Measurements from ENCODE around the gene ATP5F1D. TPM values are rescaled to one million over a fixed set of nuclear protein-coding genes. Genes with fewer than 3 reads are reported as not detected.

ATP5F1D gene
- total RNA-seq, 2 donors from 2014 or later: 144 to 159 TPM

DNA sequence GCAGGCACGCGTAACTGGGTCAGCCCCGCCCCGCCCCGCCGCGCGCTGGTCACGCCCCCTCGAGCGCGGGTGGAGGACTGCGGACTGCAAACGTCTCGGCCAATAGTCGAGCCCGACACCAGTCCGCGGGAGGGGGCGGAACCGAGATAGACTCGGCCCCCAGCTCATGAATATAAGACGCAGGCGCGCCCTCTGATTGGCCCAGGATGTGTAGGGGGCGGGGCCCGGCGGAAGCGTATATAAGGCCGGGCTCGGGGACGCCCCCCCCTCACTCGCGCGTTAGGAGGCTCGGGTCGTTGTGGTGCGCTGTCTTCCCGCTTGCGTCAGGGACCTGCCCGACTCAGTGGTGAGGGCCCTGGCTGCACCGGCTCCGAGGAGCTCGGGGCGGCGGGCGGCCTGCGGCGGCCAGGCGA, 27.5 kb downstream of the ATP5F1D start, which contains the start of gene CIRBP:
Gene CIRBP, plus strand, starts transcription at position 268 of the 413 bp plus-strand sequence. CDS start 1,602 bp downstream, outside the sequence.
- Mint-ChIP-seq H3K9me3 (no peaks in the 10 kb centered on the region), H3K4me3 (peak within 1 kb of the TSS; percentile 82), H3K4me1 (peaks cover 38% of the 10 kb centered on the region), H3K27me3 (ENCODE audit: insufficient read depth) (peaks cover 17% of the 10 kb centered on the region), H3K27ac (peak within 1 kb of the TSS; percentile 97), H3K36me3 (ENCODE audit: low read depth) (peaks cover 39% of the 10 kb centered on the region)
- peaks cover 21% of the 10 kb centered on the region for H3K4me1 ChIP-seq (ENCODE audit: control insufficient read depth, insufficient read depth, low read length)
- H3K4me3 ChIP-seq (ENCODE audit: low read length): peak within 1 kb of the TSS; percentile 86
- peak; percentile 100 for DNase-seq
- H3K9me3 ChIP-seq (ENCODE audit: control insufficient read depth, low read length): no peaks in the 10 kb centered on the region
- 0% methylated on average over 27 to 50 of the region's 50 CpGs for WGBS, 2 experiments (ENCODE audit: insufficient coverage in 1 of 2, insufficient read length in 1 of 2)
- H3K27me3 ChIP-seq (ENCODE audit: control insufficient read depth, insufficient read depth, low read length, poor library complexity, severe bottlenecking): peaks cover 9% of the 10 kb centered on the region
- H3K9ac ChIP-seq (ENCODE audit: extremely low read depth, low read length, poor library complexity, severe bottlenecking): peak within 1 kb of the TSS; percentile 91
- TF ChIP-seq, protein P1, sequence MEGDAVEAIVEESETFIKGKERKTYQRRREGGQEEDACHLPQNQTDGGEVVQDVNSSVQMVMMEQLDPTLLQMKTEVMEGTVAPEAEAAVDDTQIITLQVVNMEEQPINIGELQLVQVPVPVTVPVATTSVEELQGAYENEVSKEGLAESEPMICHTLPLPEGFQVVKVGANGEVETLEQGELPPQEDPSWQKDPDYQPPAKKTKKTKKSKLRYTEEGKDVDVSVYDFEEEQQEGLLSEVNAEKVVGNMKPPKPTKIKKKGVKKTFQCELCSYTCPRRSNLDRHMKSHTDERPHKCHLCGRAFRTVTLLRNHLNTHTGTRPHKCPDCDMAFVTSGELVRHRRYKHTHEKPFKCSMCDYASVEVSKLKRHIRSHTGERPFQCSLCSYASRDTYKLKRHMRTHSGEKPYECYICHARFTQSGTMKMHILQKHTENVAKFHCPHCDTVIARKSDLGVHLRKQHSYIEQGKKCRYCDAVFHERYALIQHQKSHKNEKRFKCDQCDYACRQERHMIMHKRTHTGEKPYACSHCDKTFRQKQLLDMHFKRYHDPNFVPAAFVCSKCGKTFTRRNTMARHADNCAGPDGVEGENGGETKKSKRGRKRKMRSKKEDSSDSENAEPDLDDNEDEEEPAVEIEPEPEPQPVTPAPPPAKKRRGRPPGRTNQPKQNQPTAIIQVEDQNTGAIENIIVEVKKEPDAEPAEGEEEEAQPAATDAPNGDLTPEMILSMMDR (conservative IDR thresholded peaks at IDR 0.05): no peak
- H3K27ac ChIP-seq (ENCODE audit: low read depth, low read length): peak within 1 kb of the TSS; percentile 96
- H3K36me3 ChIP-seq (ENCODE audit: control insufficient read depth, insufficient read depth, low read length): peaks cover 34% of the 10 kb centered on the region

- Mint-ChIP-seq H3K27me3 (ENCODE audit: insufficient read depth) (peaks cover 17% of the 10 kb centered on the region), H3K4me3 (peak overlapping the region; percentile 82), H3K4me1 (peaks cover 40% of the 10 kb centered on the region), H3K36me3 (ENCODE audit: low read depth) (peaks cover 43% of the 10 kb centered on the region), H3K9me3 (no peaks in the 10 kb centered on the region), H3K27ac (peak overlapping the region; percentile 97)
- Histone ChIP-seq H3K9ac (ENCODE audit: extremely low read depth, low read length, poor library complexity, severe bottlenecking) (peak overlapping the region; percentile 91), H3K4me3 (ENCODE audit: low read length) (peak overlapping the region; percentile 86), H3K4me1 (ENCODE audit: control insufficient read depth, insufficient read depth, low read length) (peaks cover 25% of the 10 kb centered on the region), H3K9me3 (ENCODE audit: control insufficient read depth, low read length) (no peaks in the 10 kb centered on the region), H3K27ac (ENCODE audit: low read depth, low read length) (peak overlapping the region; percentile 96), H3K36me3 (ENCODE audit: control insufficient read depth, insufficient read depth, low read length) (peaks cover 38% of the 10 kb centered on the region), H3K27me3 (ENCODE audit: control insufficient read depth, insufficient read depth, low read length, poor library complexity, severe bottlenecking) (peaks cover 9% of the 10 kb centered on the region)
- DNase-seq: peak; percentile 90
- TF ChIP-seq, protein P1 (conservative IDR thresholded peaks at IDR 0.05): no peak
- 0 to 1% methylated on average over 44 to 64 of the region's 64 CpGs for WGBS, 2 experiments (ENCODE audit: insufficient coverage in 1 of 2, insufficient read length in 1 of 2)
Observed at GRCh38 chr19:1269478-1270212, 28.1 kb downstream of the ATP5F1D start.

DNA sequence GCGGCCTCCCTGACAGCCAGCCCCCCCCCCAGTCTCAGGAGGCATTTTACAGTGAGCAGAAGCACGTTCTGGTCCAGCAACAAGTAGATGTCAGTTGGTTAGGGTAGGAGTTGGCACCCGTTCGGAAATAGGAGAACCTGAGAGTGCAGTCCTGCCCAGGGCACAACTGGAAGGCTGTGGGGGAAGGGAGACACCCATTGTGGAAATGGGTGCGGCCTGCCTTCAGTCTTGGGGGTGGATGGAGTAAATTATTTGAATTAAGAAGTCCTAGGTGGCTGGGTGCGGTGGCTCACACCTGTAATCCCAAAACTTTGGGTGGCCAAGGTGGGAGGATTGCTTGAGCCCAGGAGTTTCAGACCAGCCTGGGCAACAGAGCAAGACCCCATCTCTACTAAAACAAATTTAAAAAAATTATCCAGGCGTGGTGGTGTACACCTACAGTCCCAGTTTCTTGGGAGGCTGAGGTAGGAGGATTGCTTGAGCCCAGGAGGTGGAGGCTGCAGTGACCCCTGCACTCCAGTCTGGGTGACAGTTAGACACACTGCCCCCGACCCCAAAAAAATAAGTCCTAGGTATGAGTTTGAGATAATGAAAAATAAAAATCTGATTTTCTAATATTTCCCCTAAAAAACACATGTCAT, 28.8 kb downstream of the ATP5F1D start:
- DNase-seq: no peak
- Mint-ChIP-seq H3K27me3 (ENCODE audit: insufficient read depth) (peaks cover 17% of the 10 kb centered on the region), H3K27ac (peak overlapping the region; percentile 97), H3K4me1 (peaks cover 37% of the 10 kb centered on the region), H3K9me3 (no peaks in the 10 kb centered on the region), H3K36me3 (ENCODE audit: low read depth) (peaks cover 44% of the 10 kb centered on the region), H3K4me3 (peak overlapping the region; percentile 82)
- Histone ChIP-seq H3K4me1 (ENCODE audit: control insufficient read depth, insufficient read depth, low read length) (peaks cover 23% of the 10 kb centered on the region), H3K27ac (ENCODE audit: low read depth, low read length) (peak overlapping the region; percentile 96), H3K9me3 (ENCODE audit: control insufficient read depth, low read length) (no peaks in the 10 kb centered on the region), H3K36me3 (ENCODE audit: control insufficient read depth, insufficient read depth, low read length) (peaks cover 42% of the 10 kb centered on the region), H3K27me3 (ENCODE audit: control insufficient read depth, insufficient read depth, low read length, poor library complexity, severe bottlenecking) (peaks cover 9% of the 10 kb centered on the region), H3K9ac (ENCODE audit: extremely low read depth, low read length, poor library complexity, severe bottlenecking) (peak overlapping the region; percentile 91), H3K4me3 (ENCODE audit: low read length) (peak overlapping the region; percentile 86)
- TF ChIP-seq, protein P1 (conservative IDR thresholded peaks at IDR 0.05): no peak
- WGBS, 2 experiments (ENCODE audit: insufficient coverage in 1 of 2, insufficient read length in 1 of 2): 36 to 66% methylated on average over 2 to 7 of the region's 8 CpGs

All from endodermal cell (in vitro differentiated cells).